Esophagus muscularis mucosa (tissue), 3 donors: ENCODE measurements around the gene GATA3.

Source experiments
- CTCF ChIP-seq, 3 experiments: fragments of 200-600 bp in 2 of 3; fragments of 450-650 bp in 1 of 3; sonication (generic) in 2 of 3; IDR thresholded peaks; one replicate each; pipeline ENCODE4 v1.5.1; 2017 to 2019; ENCODE audit warnings: antibody characterized with exemption in 3 of 3, mild to moderate bottlenecking in 2 of 3, moderate library complexity in 1 of 3
- POLR2A ChIP-seq: fragments of 450-650 bp; IDR thresholded peaks from one replicate; pipeline ENCODE4 v1.6.1; 2017; ENCODE audit warnings: antibody characterized with exemption, moderate library complexity, mild to moderate bottlenecking, low read depth

- TF ChIP-seq CTCF (IDR thresholded peaks at IDR 0.05) = no peak
- no peak for TF ChIP-seq POLR2A
These were observed 49.5 kb downstream of the GATA3 start for GRCh38 chr10:8104005-8104404.
